Midbrain (tissue), 1 donor: ENCODE results near the gene SPNS1.
A peak's percentile ranks its signal among the peaks of the same experiment; 100 is the strongest.
"Not testable (repeated sequence)": the region's sequence is repeated elsewhere in the genome, so short reads cannot be mapped to it uniquely, and the experiment has no call there.

Experiments used
- DNase-seq: peaks from one replicate; lab custom pipeline; 2025; lab: John Stamatoyannopoulos, UW

Gene SPNS1

GRCh38 chr16:28958216-28958615, 16.4 kb upstream of the SPNS1 start:
- DNase-seq, result no peak

GRCh38 chr16:28958836-28959235, 15.7 kb upstream of the SPNS1 start:
- DNase-seq, result no peak

GRCh38 chr16:28964072-28964471, 10.5 kb upstream of the SPNS1 start:
- no peak for DNase-seq

- no peak for DNase-seq
These were observed 10.1 kb upstream of the SPNS1 start for GRCh38 chr16:28964496-28964895.

- DNase-seq, result no peak
These were observed 7.4 kb upstream of the SPNS1 start for GRCh38 chr16:28967156-28967555.

GRCh38 chr16:28969696-28970095, 4.9 kb upstream of the SPNS1 start:
- DNase-seq, result not testable (repeated sequence)

GRCh38 chr16:28974007-28974436, 556 bp upstream of the SPNS1 start:
- DNase-seq, result peak; percentile 64

GRCh38 chr16:28975158-28975599, 601 bp downstream of the SPNS1 start:
- no peak for DNase-seq

- DNase-seq, result no peak
These were observed 3.4 kb downstream of the SPNS1 start for GRCh38 chr16:28977703-28978662.

- not testable (repeated sequence) for DNase-seq
These were observed 5.8 kb downstream of the SPNS1 start for GRCh38 chr16:28980330-28980729.

GRCh38 chr16:28980929-28981328, 6.4 kb downstream of the SPNS1 start:
- no peak for DNase-seq

- DNase-seq, result no peak
These were observed 6.9 kb downstream of the SPNS1 start for GRCh38 chr16:28981517-28981916.

- no peak for DNase-seq
These were observed 7.8 kb downstream of the SPNS1 start for GRCh38 chr16:28982418-28982817.

GRCh38 chr16:28982949-28983348, 8.4 kb downstream of the SPNS1 start:
- DNase-seq, result no peak

- DNase-seq, result no peak
These were observed 9.1 kb downstream of the SPNS1 start for GRCh38 chr16:28983644-28984043.

- no peak for DNase-seq
These were observed 9.5 kb downstream of the SPNS1 start for GRCh38 chr16:28984091-28984490.

GRCh38 chr16:28984619-28985135, 10.1 kb downstream of the SPNS1 start, which contains the start of gene LAT:
Gene LAT (plus strand): TSS chr16:28985052. CDS start chr16:28985418, 366 bp downstream.
- DNase-seq, result no peak

- no peak for DNase-seq
These were observed 10.8 kb downstream of the SPNS1 start for GRCh38 chr16:28985211-28986041.

- no peak for DNase-seq
These were observed 11.5 kb downstream of the SPNS1 start for GRCh38 chr16:28986046-28986445.

GRCh38 chr16:28986492-28986891, 11.9 kb downstream of the SPNS1 start:
- no peak for DNase-seq

- DNase-seq, result no peak
These were observed 12.7 kb downstream of the SPNS1 start for GRCh38 chr16:28987170-28987853.

- no peak for DNase-seq
These were observed 14.8 kb downstream of the SPNS1 start for GRCh38 chr16:28989363-28989762.
